SJCRH30 (cell line): Measurements from ENCODE around the gene CCNI. TPM values are rescaled to one million over a fixed set of nuclear protein-coding genes. Genes with fewer than 3 reads are reported as not detected.

Source experiments
- DNase-seq, 2 experiments: peaks; one replicate each; pipeline ENCODE4 v3.0.0-alpha.2; 2015 to 2020
- H3K27ac ChIP-seq: fragments of 250-450 bp; sonication (Bioruptor Pico); 2 replicates; pipeline ENCODE4 v1.5.1; 2020; ENCODE audit warnings: mild to moderate bottlenecking, moderate library complexity
- H3K27me3 ChIP-seq: fragments of 250-450 bp; sonication (Bioruptor Pico); 2 replicates; pipeline ENCODE4 v1.5.1; 2020; ENCODE audit warnings: mild to moderate bottlenecking, moderate library complexity
- H3K36me3 ChIP-seq: fragments of 250-450 bp; sonication (Bioruptor Pico); 2 replicates; pipeline ENCODE4 v1.5.1; 2020; ENCODE audit warnings: mild to moderate bottlenecking, moderate library complexity
- H3K4me1 ChIP-seq: fragments of 250-450 bp; sonication (Bioruptor Pico); 2 replicates; pipeline ENCODE4 v1.5.1; 2020; ENCODE audit warnings: mild to moderate bottlenecking, moderate library complexity
- H3K4me3 ChIP-seq: fragments of 250-450 bp; sonication (Bioruptor Pico); 2 replicates; pipeline ENCODE4 v1.5.1; 2020; ENCODE audit warnings: mild to moderate bottlenecking, moderate library complexity
- H3K9me3 ChIP-seq: fragments of 250-450 bp; sonication (Bioruptor Pico); replicated peaks from 2 replicates; pipeline ENCODE4 v1.5.1; 2020; ENCODE audit warnings: mild to moderate bottlenecking, moderate library complexity
- total RNA-seq: library from RNA; depleted of rRNA; stranded (reverse); fragments of >200 nt; shearing (Covaris generic); gene quantifications from 2 replicates; pipeline ENCODE4 v1.2.3, GENCODE V29; 2014; rRNA removed

The CCNI gene, protein sequence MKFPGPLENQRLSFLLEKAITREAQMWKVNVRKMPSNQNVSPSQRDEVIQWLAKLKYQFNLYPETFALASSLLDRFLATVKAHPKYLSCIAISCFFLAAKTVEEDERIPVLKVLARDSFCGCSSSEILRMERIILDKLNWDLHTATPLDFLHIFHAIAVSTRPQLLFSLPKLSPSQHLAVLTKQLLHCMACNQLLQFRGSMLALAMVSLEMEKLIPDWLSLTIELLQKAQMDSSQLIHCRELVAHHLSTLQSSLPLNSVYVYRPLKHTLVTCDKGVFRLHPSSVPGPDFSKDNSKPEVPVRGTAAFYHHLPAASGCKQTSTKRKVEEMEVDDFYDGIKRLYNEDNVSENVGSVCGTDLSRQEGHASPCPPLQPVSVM
- 342 and 371 TPM in 2 replicates for total RNA-seq

- Histone ChIP-seq H3K9me3 (no peaks in the 10 kb centered on the region), H3K36me3 (peaks cover 12% of the 10 kb centered on the region), H3K27ac (peak within 1 kb of the TSS; percentile 99), H3K4me1 (peaks cover 19% of the 10 kb centered on the region), H3K27me3 (no peaks in the 10 kb centered on the region), H3K4me3 (peak within 1 kb of the TSS; percentile 84)
- peak; percentile 98 to 99 for DNase-seq
Measured at GRCh38 chr4:77075869-77076799, at the start of gene CCNI. Gene CCNI (minus strand): TSS chr4:77075989. CDS start chr4:77066362, 9,627 bp downstream.

GRCh38 chr4:77124576-77124975, 48.8 kb upstream of the CCNI start:
- Histone ChIP-seq H3K27ac (no peak overlapping the region), H3K4me1 (peaks cover 10% of the 10 kb centered on the region), H3K36me3 (no peaks in the 10 kb centered on the region), H3K27me3 (no peaks in the 10 kb centered on the region), H3K9me3 (no peaks in the 10 kb centered on the region), H3K4me3 (no peak overlapping the region)
- no peak for DNase-seq

DNA sequence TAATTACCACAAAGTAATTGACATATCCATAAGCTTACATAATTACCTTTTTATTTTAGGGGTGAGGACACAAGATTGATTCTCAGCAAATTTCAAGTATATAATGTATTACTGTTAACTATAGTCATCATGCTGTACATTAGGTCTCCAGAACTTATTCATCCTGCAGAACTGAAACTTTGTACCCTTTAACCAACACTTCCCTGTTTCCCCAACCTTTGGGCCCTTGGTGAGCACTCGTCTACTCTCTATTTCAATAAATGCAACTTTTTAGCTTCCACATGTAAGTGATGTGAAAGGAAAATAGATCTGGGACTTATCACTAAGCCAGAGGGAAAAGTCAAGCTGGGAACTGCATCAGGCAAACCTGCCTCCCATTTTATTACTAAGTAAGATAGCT, 47.6 kb upstream of the CCNI start:
- H3K27ac ChIP-seq, result no peak overlapping the region
- peaks cover 7% of the 10 kb centered on the region; the same call in 1 of the 2 replicates for H3K4me1 ChIP-seq
- H3K9me3 ChIP-seq, result no peaks in the 10 kb centered on the region
- H3K27me3 ChIP-seq, result no peaks in the 10 kb centered on the region
- H3K4me3 ChIP-seq, result no peak overlapping the region
- no peak for DNase-seq
- H3K36me3 ChIP-seq, result no peaks in the 10 kb centered on the region

- Histone ChIP-seq H3K27ac (no peak overlapping the region), H3K9me3 (no peaks in the 10 kb centered on the region), H3K36me3 (no peaks in the 10 kb centered on the region), H3K4me1 (0 out of 2 replicates have a peak, but pooled peaks cover 4% of the 10 kb centered on the region), H3K27me3 (no peaks in the 10 kb centered on the region), H3K4me3 (no peak overlapping the region)
- no peak for DNase-seq
Measured at GRCh38 chr4:77122656-77123055, 46.9 kb upstream of the CCNI start.

DNA sequence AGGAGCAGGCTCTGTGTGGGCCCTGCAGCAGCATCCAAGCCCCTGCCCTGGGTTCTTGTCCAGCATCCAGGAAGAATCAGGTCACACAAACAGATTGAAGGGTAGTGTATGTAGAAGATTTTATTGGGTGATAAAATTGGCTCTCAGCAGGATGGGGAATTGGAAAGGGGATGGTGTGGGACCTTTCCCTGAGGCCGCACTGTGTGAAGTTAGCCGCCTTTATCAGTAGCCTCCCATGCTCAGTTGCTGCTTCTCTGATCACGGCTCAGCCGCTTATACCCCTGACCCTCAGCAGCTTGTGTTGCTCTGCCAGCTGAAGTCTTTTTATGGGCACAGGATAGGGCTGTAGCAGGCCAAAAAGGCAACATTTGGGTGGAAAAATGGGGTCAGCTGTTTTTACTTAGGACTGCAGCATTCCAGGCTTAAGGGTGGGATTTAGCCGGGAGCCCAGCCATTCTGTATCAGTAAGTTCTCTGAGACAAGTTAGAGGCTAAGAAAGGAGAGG, 46.0 kb upstream of the CCNI start:
- Histone ChIP-seq H3K36me3 (no peaks in the 10 kb centered on the region), H3K27me3 (no peaks in the 10 kb centered on the region), H3K4me3 (no peak overlapping the region), H3K4me1 (no peaks in the 10 kb centered on the region), H3K27ac (no peak overlapping the region), H3K9me3 (no peaks in the 10 kb centered on the region)
- no peak for DNase-seq

DNA sequence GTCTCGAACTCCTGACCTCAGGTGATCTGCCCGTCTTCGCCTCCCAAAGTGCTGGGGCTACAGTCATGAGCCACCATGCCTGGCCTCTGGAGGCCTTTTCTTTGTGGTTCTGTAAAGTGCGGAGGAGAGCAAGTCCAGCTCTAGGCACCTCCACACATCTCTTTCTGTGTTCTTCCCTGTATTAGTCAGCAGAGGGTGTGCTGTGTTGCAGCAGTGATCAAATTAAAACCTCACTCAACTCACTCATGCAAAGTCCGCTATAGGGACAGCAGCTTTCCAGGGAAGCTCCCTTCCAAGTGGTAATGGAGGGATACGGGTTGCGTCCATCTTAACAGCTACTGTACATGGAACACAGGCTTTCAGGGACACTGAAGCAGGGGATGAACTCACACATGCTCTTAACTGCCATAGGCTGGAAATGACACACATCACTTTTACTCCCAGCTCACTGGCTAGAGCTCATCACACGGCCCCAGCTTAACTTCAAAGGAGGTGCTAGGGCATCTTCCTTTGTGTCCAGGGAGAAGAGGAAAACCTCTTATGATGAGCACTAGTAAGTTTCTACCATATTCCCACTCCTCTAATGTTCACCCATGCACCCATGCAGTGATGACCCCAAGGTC, 45.2 kb upstream of the CCNI start:
- Histone ChIP-seq H3K4me1 (no peaks in the 10 kb centered on the region), H3K36me3 (no peaks in the 10 kb centered on the region), H3K9me3 (no peaks in the 10 kb centered on the region), H3K27me3 (no peaks in the 10 kb centered on the region), H3K4me3 (no peak overlapping the region), H3K27ac (no peak overlapping the region)
- no peak for DNase-seq

GRCh38 chr4:77117721-77118120, 41.9 kb upstream of the CCNI start:
- H3K27ac ChIP-seq, result no peak overlapping the region
- H3K4me3 ChIP-seq, result no peak overlapping the region
- H3K36me3 ChIP-seq, result no peaks in the 10 kb centered on the region
- H3K27me3 ChIP-seq, result no peaks in the 10 kb centered on the region
- no peaks in the 10 kb centered on the region for H3K9me3 ChIP-seq
- no peaks in the 10 kb centered on the region for H3K4me1 ChIP-seq
- no peak for DNase-seq

DNA sequence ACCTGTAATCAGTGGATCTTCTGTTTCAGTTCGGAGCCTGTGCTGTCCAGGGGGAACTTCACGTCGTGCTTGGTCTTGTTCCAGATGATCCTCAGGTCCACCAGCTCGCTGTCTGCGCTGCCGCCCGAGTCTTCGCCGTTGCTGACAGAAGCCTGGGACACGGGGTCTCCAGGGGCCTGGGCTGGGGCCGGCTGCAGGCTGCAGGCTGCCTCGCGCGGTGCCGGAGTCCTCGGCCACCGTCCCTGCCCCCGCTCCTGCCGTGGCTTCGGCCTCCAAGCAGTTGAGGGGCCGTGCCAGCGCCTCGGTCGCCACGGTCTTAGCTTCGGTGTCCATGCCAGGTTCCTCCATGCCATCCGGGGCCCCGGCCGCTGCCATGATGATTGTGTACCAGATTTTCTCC, 37.3 kb upstream of the CCNI start:
- no peak for DNase-seq
- Histone ChIP-seq H3K4me1 (no peaks in the 10 kb centered on the region), H3K36me3 (no peaks in the 10 kb centered on the region), H3K27me3 (no peaks in the 10 kb centered on the region), H3K4me3 (no peak overlapping the region), H3K9me3 (no peaks in the 10 kb centered on the region), H3K27ac (no peak overlapping the region)

- no peaks in the 10 kb centered on the region for H3K4me1 ChIP-seq
- H3K9me3 ChIP-seq, result no peaks in the 10 kb centered on the region
- no peak overlapping the region for H3K4me3 ChIP-seq
- DNase-seq, result no peak
- no peaks in the 10 kb centered on the region for H3K36me3 ChIP-seq
- H3K27me3 ChIP-seq, result no peaks in the 10 kb centered on the region
- H3K27ac ChIP-seq, result no peak overlapping the region
Measured at GRCh38 chr4:77110730-77111129, 34.9 kb upstream of the CCNI start.

DNA sequence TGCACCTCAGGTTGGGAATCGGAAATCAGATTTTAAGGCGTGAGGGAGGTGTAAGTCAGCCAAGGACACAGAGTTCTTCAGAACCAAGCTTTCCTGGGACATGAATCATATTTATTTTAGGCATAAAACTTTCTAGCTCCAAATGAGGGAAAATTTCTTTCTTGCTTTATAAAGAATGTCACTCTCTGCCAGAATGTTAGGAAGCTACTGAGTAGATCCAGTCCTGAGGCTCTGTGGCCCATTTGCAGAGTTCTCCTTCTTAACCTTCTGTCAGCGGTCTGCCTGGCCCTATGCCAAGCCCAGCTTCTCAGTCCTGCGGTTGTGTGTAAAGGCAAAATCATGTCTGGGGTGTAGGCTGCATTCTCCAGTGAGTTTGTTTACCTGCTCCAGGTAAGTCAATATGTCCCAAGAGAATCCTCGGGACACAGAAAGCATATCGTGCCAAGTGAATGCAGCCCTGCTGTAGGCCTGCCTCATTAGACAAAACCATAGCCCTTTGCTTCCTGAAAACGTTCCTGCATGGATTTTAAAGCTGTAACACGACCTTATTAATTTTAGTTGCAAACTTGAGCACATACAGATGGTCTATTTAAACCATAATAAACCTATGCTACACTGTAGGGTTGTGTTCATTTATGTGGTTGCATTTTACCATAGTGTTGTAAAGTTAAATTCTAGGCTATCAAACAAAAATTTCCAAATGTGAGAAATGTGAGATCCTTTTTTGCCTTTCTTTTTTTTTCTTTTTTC, 29.2 kb upstream of the CCNI start:
- no peak overlapping the region for H3K4me3 ChIP-seq
- no peak overlapping the region for H3K27ac ChIP-seq
- H3K36me3 ChIP-seq, result no peaks in the 10 kb centered on the region
- no peaks in the 10 kb centered on the region for H3K27me3 ChIP-seq
- DNase-seq, result peak; percentile 38 to 55
- H3K9me3 ChIP-seq, result no peaks in the 10 kb centered on the region
- H3K4me1 ChIP-seq, result peaks cover 4% of the 10 kb centered on the region

GRCh38 chr4:77104388-77104787, 28.6 kb upstream of the CCNI start:
- no peak for DNase-seq
- H3K27me3 ChIP-seq, result no peaks in the 10 kb centered on the region
- H3K4me1 ChIP-seq, result peaks cover 4% of the 10 kb centered on the region
- H3K4me3 ChIP-seq, result no peak overlapping the region
- no peaks in the 10 kb centered on the region for H3K36me3 ChIP-seq
- no peaks in the 10 kb centered on the region for H3K9me3 ChIP-seq
- H3K27ac ChIP-seq, result no peak overlapping the region

DNA sequence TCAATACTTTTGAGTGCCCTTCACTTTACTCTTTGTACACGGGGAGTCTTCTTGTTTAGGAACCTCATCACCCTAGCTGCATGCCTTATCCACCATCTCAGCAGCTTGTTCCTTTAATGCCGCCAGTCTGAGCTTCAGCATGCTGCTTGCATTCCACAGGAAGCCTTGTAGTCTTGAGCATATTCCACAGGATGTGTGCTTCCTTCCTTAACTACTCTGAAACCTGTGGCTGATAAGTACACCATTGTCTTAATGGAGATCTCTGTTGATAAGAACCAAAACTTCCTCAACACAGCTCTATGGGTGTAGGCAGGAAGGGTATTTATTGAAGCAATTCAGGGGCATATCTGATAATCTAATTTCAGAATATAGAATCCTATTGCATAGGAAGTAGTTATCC, 24.4 kb upstream of the CCNI start:
- Histone ChIP-seq H3K36me3 (no peaks in the 10 kb centered on the region), H3K4me1 (peaks cover 9% of the 10 kb centered on the region), H3K27ac (no peak overlapping the region), H3K9me3 (no peaks in the 10 kb centered on the region), H3K4me3 (no peak overlapping the region), H3K27me3 (no peaks in the 10 kb centered on the region)
- no peak for DNase-seq

- H3K36me3 ChIP-seq, result no peaks in the 10 kb centered on the region
- no peak for DNase-seq
- peaks cover 5% of the 10 kb centered on the region; the same call in 1 of the 2 replicates for H3K4me1 ChIP-seq
- H3K27ac ChIP-seq, result no peak overlapping the region
- no peaks in the 10 kb centered on the region for H3K9me3 ChIP-seq
- H3K4me3 ChIP-seq, result no peak overlapping the region
- H3K27me3 ChIP-seq, result no peaks in the 10 kb centered on the region
Measured at GRCh38 chr4:77097611-77098010, 21.8 kb upstream of the CCNI start.
